AG04449 (cell line): Measurements from ENCODE around the gene CAV1.
A peak's percentile ranks its signal among the peaks of the same experiment; 100 is the strongest.

Source experiments
- CTCF ChIA-PET: fragments of 350-600 bp; formaldehyde crosslinking; extraction: SDS; loops from one replicate; lab custom pipeline; 2021; ENCODE audit warnings: antibody characterized with exemption; lab: Yijun Ruan, JAX
- POLR2A ChIA-PET: fragments of 400-600, 350-600 bp; formaldehyde crosslinking; extraction: SDS; loops from one replicate; lab custom pipeline; 2020; ENCODE audit warnings: antibody characterized with exemption, inconsistent platforms; lab: Yijun Ruan, JAX
- DNase-seq: peaks from one replicate; pipeline ENCODE4 v3.0.0-alpha.2; 2010; ENCODE audit warnings: low read depth, low spot score
- H3K4me3 ChIP-seq: 2 replicates; pipeline ENCODE4 v1.5.1; 2011; ENCODE audit warnings: low read depth, mild to moderate bottlenecking, control low read depth, low read length
- TF ChIP-seq, protein P1 (sequence below): IDR thresholded peaks from one replicate; pipeline ENCODE4 v1.5.1; 2011; ENCODE audit warnings: mild to moderate bottlenecking, moderate library complexity, low read length, control low read depth, inconsistent platforms; ENCODE audit not compliant: insufficient read depth; ENCODE audit errors: missing control alignments

CAV1 gene

DNA sequence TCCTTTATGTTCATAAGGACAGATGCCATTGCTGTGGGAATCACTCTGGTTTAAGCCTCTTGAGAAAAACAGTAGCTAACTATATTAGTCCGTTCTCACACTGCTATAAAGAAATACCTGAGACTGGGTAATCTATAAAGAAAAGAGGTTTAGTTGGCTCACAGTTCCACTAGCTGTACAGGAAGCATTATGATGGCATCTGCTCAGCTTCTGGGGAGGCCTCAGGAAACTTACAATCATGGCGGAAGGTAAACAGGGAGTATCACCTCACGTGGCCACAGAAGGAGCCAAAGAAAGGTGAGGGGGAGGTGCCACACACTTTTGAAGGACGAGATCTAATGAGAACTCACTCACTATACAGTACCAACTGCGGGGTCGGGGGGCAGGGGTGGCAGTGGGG, 28.2 kb upstream of the CAV1 start:
- no peak for DNase-seq
- TF ChIP-seq, protein P1, sequence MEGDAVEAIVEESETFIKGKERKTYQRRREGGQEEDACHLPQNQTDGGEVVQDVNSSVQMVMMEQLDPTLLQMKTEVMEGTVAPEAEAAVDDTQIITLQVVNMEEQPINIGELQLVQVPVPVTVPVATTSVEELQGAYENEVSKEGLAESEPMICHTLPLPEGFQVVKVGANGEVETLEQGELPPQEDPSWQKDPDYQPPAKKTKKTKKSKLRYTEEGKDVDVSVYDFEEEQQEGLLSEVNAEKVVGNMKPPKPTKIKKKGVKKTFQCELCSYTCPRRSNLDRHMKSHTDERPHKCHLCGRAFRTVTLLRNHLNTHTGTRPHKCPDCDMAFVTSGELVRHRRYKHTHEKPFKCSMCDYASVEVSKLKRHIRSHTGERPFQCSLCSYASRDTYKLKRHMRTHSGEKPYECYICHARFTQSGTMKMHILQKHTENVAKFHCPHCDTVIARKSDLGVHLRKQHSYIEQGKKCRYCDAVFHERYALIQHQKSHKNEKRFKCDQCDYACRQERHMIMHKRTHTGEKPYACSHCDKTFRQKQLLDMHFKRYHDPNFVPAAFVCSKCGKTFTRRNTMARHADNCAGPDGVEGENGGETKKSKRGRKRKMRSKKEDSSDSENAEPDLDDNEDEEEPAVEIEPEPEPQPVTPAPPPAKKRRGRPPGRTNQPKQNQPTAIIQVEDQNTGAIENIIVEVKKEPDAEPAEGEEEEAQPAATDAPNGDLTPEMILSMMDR = no peak
- CTCF ChIA-PET = interaction anchor here (0.9 to 1.7 kb wide), 4 partner anchors 11 to 92 kb away, joined by 3 to 4 read pairs (median 4); no protein-coding TSS in a partner anchor
- POLR2A ChIA-PET = no interaction called here
- H3K4me3 ChIP-seq = no peak overlapping the region

DNA sequence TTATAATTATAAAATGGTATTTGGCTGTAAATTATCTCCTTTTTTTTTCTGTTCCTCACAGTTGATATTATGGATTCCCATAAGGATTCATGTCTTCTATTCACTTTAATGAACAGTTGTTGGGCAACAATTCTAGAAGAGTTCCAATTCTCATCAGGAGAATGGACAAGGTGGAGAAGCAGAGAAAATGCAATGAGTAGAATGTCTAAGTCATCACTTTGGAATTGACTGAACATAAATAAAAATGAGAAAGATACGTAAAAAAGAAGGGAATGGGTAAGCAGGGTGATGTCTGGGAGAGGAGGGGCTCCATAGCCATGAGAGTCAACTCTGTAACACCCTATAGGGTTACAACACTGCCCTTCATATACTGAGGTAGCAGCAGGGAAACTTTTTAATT, 27.1 kb upstream of the CAV1 start:
- H3K4me3 ChIP-seq = no peak overlapping the region
- ChIA-PET CTCF (interaction anchor here (0.9 to 1.7 kb wide), 2 partner anchors 10 to 91 kb away, joined by 4 read pairs; no protein-coding TSS in a partner anchor), POLR2A (no interaction called here)
- TF ChIP-seq, protein P1 = no peak
- DNase-seq = no peak

DNA sequence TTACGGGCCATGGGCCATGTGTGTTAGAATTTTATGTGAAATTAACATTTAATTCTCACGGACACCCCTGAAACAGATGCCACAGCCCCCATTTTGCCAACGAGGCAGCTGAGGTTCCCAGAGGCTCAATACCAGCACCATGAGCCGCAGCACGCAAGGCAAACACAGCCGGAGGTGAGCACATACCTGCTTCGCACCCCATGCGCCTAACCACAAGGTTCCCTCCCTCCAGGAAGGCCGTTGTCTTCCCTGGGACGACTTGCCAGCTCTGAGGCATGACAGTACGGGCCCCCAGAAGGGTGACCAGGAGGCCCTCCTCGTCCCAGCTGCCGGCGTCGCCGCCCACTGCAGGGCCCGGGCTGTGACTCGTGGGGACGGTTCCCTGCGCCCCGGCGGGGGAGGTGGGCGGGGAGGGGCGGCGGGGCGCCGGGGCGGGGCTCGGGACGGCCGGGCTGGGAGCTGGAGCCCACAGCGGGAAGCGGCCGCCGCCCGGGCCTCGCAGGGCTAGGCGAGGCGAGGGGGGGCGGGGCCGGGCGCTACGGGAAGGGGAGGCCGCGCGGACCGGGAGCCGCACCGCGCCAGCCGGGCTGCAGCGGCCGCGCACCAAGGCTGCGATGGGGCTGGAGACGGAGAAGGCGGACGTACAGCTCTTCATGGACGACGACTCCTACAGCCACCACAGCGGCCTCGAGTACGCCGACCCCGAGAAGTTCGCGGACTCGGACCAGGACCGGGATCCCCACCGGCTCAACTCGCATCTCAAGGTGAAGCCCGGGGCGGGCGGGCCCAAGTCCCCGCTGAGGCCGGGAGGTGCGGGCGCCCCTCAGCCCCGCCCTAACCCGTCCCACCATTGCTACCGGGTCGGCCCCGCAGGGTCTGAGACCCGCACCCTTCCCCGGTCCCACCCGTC, 25.4 kb upstream of the CAV1 start, which contains the start of gene CAV2:
TSS of gene CAV2 (plus strand) at position 571 of the 910 bp plus-strand sequence. CDS start at position 615, 44 bp downstream.
- ChIA-PET POLR2A (interaction anchor here (0.8 to 1.7 kb wide), 4 partner anchors 13 to 240 kb away, joined by 4 to 11 read pairs (median 6); no protein-coding TSS in a partner anchor), CTCF (interaction anchor here (0.8 to 1.7 kb wide), 5 partner anchors 9 to 240 kb away, joined by 3 to 8 read pairs (median 3); no protein-coding TSS in a partner anchor)
- DNase-seq = no peak
- peak within 1 kb of the TSS; percentile 67 for H3K4me3 ChIP-seq
- TF ChIP-seq, protein P1 = no peak

DNA sequence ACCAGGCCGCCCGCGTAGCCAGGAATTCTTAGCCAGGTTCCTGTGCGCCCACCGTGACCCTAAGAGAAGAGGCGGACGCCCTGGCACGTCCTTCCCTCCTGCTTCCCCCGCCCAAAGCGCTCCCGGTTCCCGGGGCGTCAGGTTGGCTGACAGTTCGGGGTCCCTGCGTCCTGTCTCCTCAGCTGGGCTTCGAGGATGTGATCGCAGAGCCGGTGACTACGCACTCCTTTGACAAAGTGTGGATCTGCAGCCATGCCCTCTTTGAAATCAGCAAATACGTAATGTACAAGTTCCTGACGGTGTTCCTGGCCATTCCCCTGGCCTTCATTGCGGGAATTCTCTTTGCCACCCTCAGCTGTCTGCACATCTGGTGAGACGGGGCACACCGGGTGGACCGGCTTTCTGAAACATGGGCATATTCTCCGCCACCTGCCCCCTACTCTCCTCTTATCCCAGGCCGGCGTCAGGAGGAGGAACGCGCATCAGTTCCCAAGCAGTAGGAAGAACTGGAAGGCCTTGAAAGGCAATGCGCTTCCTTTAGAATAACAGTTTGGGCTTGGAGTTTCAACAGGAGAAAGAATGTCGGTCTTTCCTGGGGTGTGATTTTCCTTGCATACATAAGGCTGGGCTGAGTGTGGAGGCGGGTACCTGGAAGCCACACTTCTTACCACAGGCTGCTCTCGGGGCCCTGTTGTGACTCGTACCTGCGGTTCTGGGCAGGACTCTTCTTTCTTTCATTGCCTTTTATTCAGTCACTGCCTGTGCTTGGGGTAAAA, 24.6 kb upstream of the CAV1 start:
- DNase-seq = no peak
- ChIA-PET POLR2A (interaction anchor here (1.4 to 1.7 kb wide), 3 partner anchors 12 to 28 kb away, joined by 4 to 11 read pairs (median 6); no protein-coding TSS in a partner anchor), CTCF (interaction anchor here (1.3 to 1.7 kb wide), 2 partner anchors 26 to 85 kb away, joined by 3 to 8 read pairs; no protein-coding TSS in a partner anchor)
- TF ChIP-seq, protein P1 = no peak
- peak overlapping the region; percentile 67 for H3K4me3 ChIP-seq

DNA sequence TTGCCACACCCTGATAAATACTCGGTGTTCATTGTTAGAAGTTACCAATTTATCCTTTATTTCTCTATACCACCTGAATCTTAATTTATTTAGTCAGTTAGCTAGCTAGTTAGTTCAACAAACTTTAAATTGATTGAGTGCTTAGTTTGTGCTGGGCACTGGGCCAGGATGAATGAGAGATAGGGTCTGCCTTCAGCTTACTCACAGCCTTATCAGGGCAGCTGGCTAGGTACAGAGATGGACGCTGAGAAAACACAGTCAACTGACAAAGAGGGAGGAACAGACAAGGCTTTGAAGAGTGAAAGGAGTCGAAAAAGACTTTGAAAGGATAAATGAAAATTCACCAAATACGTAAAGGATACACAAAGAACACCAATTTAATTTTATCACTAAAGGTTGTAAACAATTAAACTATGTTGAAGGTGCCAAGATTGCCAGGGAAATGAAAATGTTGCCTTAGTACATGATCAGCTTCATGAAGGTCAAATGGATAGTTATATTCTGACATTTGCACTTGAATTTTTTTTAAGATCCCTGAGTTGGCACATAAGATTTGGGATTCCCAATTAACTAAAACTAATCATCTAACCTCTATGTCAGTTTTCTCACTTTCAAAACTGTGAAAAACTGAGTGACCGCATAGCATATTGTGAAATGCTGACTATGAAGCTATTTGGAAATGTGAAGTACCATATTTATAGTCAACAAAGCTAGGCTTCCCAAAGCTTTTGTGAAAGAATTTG, 23.2 kb upstream of the CAV1 start:
- ChIA-PET POLR2A (interaction anchor here (0.6 to 1.2 kb wide), 4 partner anchors 10 to 25 kb away, joined by 3 to 4 read pairs (median 4); no protein-coding TSS in a partner anchor), CTCF (interaction anchor here (0.9 to 2.4 kb wide), 3 partner anchors 25 to 260 kb away, joined by 3 to 17 read pairs (median 16); no protein-coding TSS in a partner anchor)
- no peak for DNase-seq
- peak overlapping the region; percentile 67 for H3K4me3 ChIP-seq
- TF ChIP-seq, protein P1 = no peak
